K562 (cell line): Measurements from ENCODE around the gene DRD1.

Source experiments
- ESRRB ChIP-seq: fragments of 250-450 bp; sonication (Bioruptor Pico); IDR thresholded peaks from 2 replicates; pipeline ENCODE4 v1.5.0; 2020; ENCODE audit warnings: mild to moderate bottlenecking, moderate library complexity, borderline replicate concordance
- JUND ChIP-seq, 2 experiments: IDR thresholded peaks; 2 replicates in 1 of 2; 3 replicates in 1 of 2; pipeline ENCODE4 v1.6.1; 2011; ENCODE audit warnings: borderline replicate concordance in 2 of 2, low read depth in 2 of 2, low read length in 2 of 2, improper control_type of control experiment in 1 of 2, missing biosample characterization in 1 of 2, missing genetic modification characterization in 1 of 2, missing genetic modification reagents in 1 of 2
- NR2C2 ChIP-seq, 2 experiments: fragments of 200-800 bp in 1 of 2; sonication (Bioruptor generic) in 1 of 2; sonication (generic) in 1 of 2; formaldehyde crosslinking in 1 of 2; IDR thresholded peaks; 2 replicates each; pipeline versions ENCODE4 v1.6.1 to v1.8.0; 2016 to 2022; ENCODE audit warnings: mild to moderate bottlenecking in 1 of 2, missing compliant biosample characterization in 1 of 2, missing genetic modification characterization in 1 of 2, missing genetic modification reagents in 1 of 2
- POLR2A ChIP-seq: fragments of 450-650 bp; conservative IDR thresholded peaks from 2 replicates; pipeline ENCODE4 v1.6.1; 2016
- SMC3 ChIP-seq: conservative IDR thresholded peaks from 2 replicates; pipeline ENCODE4 v1.6.1; 2011; ENCODE audit warnings: low read depth, low read length, improper control_type of control experiment; ENCODE audit not compliant: insufficient read depth
- SP1 ChIP-seq: sonication (generic); formaldehyde crosslinking; IDR thresholded peaks from 2 replicates; pipeline ENCODE4 v1.8.1; 2022; ENCODE audit warnings: mild to moderate bottlenecking, missing genetic modification reagents
- TCF7L2 ChIP-seq: fragments of 150-350 bp; IDR thresholded peaks from 2 replicates; pipeline ENCODE4 v1.6.1; 2016; ENCODE audit warnings: low read depth, mild to moderate bottlenecking, low read length, moderate library complexity
- TGIF2 ChIP-seq: sonication (generic); formaldehyde crosslinking; IDR thresholded peaks from 2 replicates; pipeline ENCODE4 v1.8.1; 2022; ENCODE audit warnings: mild to moderate bottlenecking, missing genetic modification reagents, moderate library complexity
- ZBTB1 ChIP-seq: sonication (generic); formaldehyde crosslinking; IDR thresholded peaks from 2 replicates; pipeline ENCODE4 v1.8.1; 2023; ENCODE audit warnings: missing genetic modification reagents, low read depth, mild to moderate bottlenecking, borderline replicate concordance
- TF ChIP-seq, protein P1 (sequence below): sonication (generic); formaldehyde crosslinking; IDR thresholded peaks from 2 replicates; pipeline ENCODE4 v1.5.0; 2020; ENCODE audit warnings: missing genetic modification reagents
- TF ChIP-seq, protein P2 (sequence below), 3 experiments: IDR thresholded peaks in 2 of 3; conservative IDR thresholded peaks in 1 of 3; 2 replicates each; pipeline ENCODE4 v1.5.1; 2011 to 2012; ENCODE audit warnings: low read length in 3 of 3, mild to moderate bottlenecking in 3 of 3, control low read depth in 2 of 3, improper control_type of control experiment in 1 of 3, inconsistent platforms in 1 of 3, low read depth in 1 of 3, mixed read lengths in 1 of 3, moderate library complexity in 1 of 3; ENCODE audit not compliant: insufficient read depth in 2 of 3

DNA sequence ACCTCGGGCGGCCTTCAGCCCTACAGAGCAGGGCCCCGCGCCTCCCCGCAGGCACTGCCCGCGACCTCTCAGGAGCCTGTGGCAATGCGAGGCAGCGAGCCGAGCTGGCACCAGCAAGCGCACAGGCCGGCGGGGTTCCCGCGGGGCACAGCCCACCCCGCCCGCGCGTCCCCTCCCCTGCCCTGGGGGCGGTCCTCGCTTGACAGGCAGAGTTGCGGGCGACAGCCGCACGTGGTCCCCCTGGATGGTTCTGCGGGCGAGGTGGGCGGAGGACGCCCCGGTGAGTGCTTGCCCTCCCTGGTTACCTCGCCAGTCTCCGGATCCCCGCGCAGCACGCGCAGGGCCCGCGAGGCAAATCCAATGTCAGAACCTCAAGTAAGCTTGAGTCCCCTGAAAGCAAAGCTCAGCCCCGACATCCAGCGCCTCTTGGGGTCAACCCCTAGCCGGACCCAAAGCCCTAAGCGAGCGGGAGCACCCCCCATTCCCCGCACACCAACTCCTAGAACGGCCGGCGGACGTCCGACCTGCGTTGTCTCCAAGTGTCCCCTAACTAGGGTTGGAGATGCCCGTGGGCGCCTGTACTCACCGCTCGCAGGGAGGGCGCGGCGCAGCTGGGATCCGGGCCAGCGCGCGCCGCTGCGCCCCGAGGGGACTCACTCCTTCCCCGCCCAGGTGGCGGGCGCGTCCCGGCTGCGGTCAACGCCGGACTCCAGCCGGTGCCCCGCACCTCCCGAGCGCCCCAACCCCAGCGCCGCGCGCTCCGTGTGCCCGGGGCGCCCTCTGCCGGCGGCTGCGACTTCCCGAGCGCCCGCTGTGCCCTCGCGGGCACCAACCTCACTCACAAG lies at the start of gene DRD1:
- TF ChIP-seq ESRRB (no peak), TGIF2 (CRISPR knock-in tag) (no peak), NR2C2 (CRISPR knock-in tag; IDR thresholded peaks at IDR 0.05) (no peak), NR2C2 (tag; IDR thresholded peaks at IDR 0.05) (no peak), ZBTB1 (no peak), SMC3 (peak; percentile 67), JUND (IDR thresholded peaks at IDR 0.05; ENCODE audit: borderline replicate concordance, low read depth, low read length) (no peak), JUND (tag; IDR thresholded peaks at IDR 0.05; ENCODE audit: borderline replicate concordance, low read depth, low read length) (no peak), POLR2A (no peak), TCF7L2 (no peak), SP1 (CRISPR knock-in tag) (no peak)
- TF ChIP-seq, protein P1, sequence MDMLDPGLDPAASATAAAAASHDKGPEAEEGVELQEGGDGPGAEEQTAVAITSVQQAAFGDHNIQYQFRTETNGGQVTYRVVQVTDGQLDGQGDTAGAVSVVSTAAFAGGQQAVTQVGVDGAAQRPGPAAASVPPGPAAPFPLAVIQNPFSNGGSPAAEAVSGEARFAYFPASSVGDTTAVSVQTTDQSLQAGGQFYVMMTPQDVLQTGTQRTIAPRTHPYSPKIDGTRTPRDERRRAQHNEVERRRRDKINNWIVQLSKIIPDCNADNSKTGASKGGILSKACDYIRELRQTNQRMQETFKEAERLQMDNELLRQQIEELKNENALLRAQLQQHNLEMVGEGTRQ = no peak
- TF ChIP-seq, protein P2, sequence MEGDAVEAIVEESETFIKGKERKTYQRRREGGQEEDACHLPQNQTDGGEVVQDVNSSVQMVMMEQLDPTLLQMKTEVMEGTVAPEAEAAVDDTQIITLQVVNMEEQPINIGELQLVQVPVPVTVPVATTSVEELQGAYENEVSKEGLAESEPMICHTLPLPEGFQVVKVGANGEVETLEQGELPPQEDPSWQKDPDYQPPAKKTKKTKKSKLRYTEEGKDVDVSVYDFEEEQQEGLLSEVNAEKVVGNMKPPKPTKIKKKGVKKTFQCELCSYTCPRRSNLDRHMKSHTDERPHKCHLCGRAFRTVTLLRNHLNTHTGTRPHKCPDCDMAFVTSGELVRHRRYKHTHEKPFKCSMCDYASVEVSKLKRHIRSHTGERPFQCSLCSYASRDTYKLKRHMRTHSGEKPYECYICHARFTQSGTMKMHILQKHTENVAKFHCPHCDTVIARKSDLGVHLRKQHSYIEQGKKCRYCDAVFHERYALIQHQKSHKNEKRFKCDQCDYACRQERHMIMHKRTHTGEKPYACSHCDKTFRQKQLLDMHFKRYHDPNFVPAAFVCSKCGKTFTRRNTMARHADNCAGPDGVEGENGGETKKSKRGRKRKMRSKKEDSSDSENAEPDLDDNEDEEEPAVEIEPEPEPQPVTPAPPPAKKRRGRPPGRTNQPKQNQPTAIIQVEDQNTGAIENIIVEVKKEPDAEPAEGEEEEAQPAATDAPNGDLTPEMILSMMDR (IDR thresholded peaks at IDR 0.05 in 2 of 3, conservative IDR thresholded peaks at IDR 0.05 in 1 of 3; ENCODE audit: insufficient read depth in 2 of 3, low read depth in 1 of 3, low read length in 3 of 3) = peak; percentile 59 to 76 (median 60)
